ENCODE results near the gene ARMC9.

- TF ChIP-seq POLR2AphosphoS5 (IDR thresholded peaks at IDR 0.05) (no peak), CTCF (IDR thresholded peaks at IDR 0.05) (no peak), POLR2A (IDR thresholded peaks at IDR 0.05) (no peak), EP300 (IDR thresholded peaks at IDR 0.05) (no peak)
Observed at GRCh38 chr2:231259104-231259503, 60.7 kb downstream of the ARMC9 start.

All from suprapubic skin (tissue), 4 donors.